Ovary (tissue), 9 donors: Measurements from ENCODE around the gene SPCS1. TPM values are rescaled to one million over a fixed set of nuclear protein-coding genes. Genes with fewer than 3 reads are reported as not detected.
A peak's percentile ranks its signal among the peaks of the same experiment; 100 is the strongest.

Source experiments
- DNase-seq, 5 donors: peaks; one replicate each; pipeline ENCODE4 v3.0.0-alpha.2; 2019 to 2020
- H3K27ac ChIP-seq, 2 donors: fragments of 200-600 bp; one replicate each; pipeline versions ENCODE4 v1.5.1 to v1.8.0; 2019 to 2022
- H3K27me3 ChIP-seq: fragments of 200-600 bp; one replicate; pipeline ENCODE4 v1.8.0; 2022
- H3K36me3 ChIP-seq: fragments of 200-600 bp; sonication (generic); one replicate; pipeline ENCODE4 v1.5.1; 2019
- H3K4me1 ChIP-seq: one replicate; pipeline ENCODE4 v1.8.1; 2013; ENCODE audit warnings: mild to moderate bottlenecking, moderate library complexity; ENCODE audit not compliant: insufficient read depth
- H3K4me3 ChIP-seq: fragments of 200-600 bp; sonication (generic); one replicate; pipeline ENCODE4 v1.5.1; 2017
- H3K9me3 ChIP-seq, 2 donors: fragments of 200-600 bp in 1 of 2; sonication (generic) in 1 of 2; one replicate each; pipeline versions ENCODE4 v1.5.1 to v1.8.1; 2013 to 2019; ENCODE audit warnings: mild to moderate bottlenecking in 1 of 2, moderate library complexity in 1 of 2
- CTCF ChIP-seq, 3 donors: fragments of 450-650 bp in 2 of 3; fragments of 200-600 bp in 1 of 3; IDR thresholded peaks; one replicate each; pipeline versions ENCODE4 v1.5.1 to v1.8.0; 2016 to 2022; ENCODE audit warnings: antibody characterized with exemption in 3 of 3, mild to moderate bottlenecking in 1 of 3
- EP300 ChIP-seq: sonication (generic); formaldehyde crosslinking; IDR thresholded peaks from one replicate; pipeline ENCODE4 v1.6.1; 2017; ENCODE audit warnings: antibody characterized with exemption
- POLR2A ChIP-seq: fragments of 450-650 bp; IDR thresholded peaks from one replicate; pipeline ENCODE4 v1.6.1; 2017; ENCODE audit warnings: antibody characterized with exemption, mild to moderate bottlenecking, moderate library complexity
- WGBS, 3 donors: extraction: QIAGEN DNeasy Blood & Tissue Kit in 1 of 3; methylation state at CpG; one replicate each; pipeline versions ENCODE4 v1.1.5 to v1.1.7; 2013 to 2017; 5-methylcytosine and 5-hydroxymethylcytosine counted together
- intact Hi-C, 4 donors: fragments of 100-400 bp; cut with DNase I; formaldehyde crosslinking; loops; one replicate each; pipeline versions ENCODE4 v1.11.0 to v1.15.1; 2022 to 2023
- polyA plus RNA-seq, 2 donors: library from polyadenylated mRNA; stranded (reverse); fragments of 200-250 nt in 1 of 2; fragments of 350-450 nt in 1 of 2; fragmentation: Illumina TruSeq in 1 of 2; extraction: RNeasy Lipid Tissue Mini Kit (QIAGEN cat#74804) in 1 of 2; gene quantifications; one replicate each; pipeline ENCODE4 v1.2.3, GENCODE V29; 2013 to 2014
- total RNA-seq, 7 donors: library from RNA; depleted of rRNA in 2 of 7; stranded (reverse); fragments of >200 nt in 2 of 7; fragmentation: NEBNext Ultra II Directional in 3 of 7; extraction: Animal tissue kit (Norgen Biotek cat#: 25700) in 3 of 7; gene quantifications; one replicate each; pipeline versions ENCODE4 v1.1.0 to v1.2.4, GENCODE V29; 2016 to 2023
- donor health status: DM: no; HTN: no; CAD: no; lungs with moderate emphysema.
- donor health status: DM: no; HTN: no; CAD: no.
- donor health status: Bipolar disorder and iron deficiency.
- donor health status: DM: yes; HTN: yes; CAD: no.
- donor health status: DM: no; HTN: no; CAD: no.
- donor health status: DM: yes; HTN: yes; CAD: no.

The SPCS1 gene
- total and polyA plus RNA-seq, 9 donors = 67.7 to 216 (median 96.6) TPM

GRCh38 chr3:52683611-52684010 lies 22.3 kb upstream of the SPCS1 start:
- no peaks in the 10 kb centered on the region for H3K9me3 ChIP-seq
- H3K36me3 ChIP-seq = no peaks in the 10 kb centered on the region
- H3K27me3 ChIP-seq = no peaks in the 10 kb centered on the region
- 63 to 71% (median 67%) methylated on average over 6 of the region's 6 CpGs for WGBS, 3 donors
- intact Hi-C loops = loop anchor here in 1 of 4 donors (10.0 kb wide), 1 partner anchor 149 kb away; the partner anchor contains the start of genes NT5DC2 and UQCC5
- peaks cover 10% of the 10 kb centered on the region for H3K4me1 ChIP-seq
- H3K27ac ChIP-seq = no peak overlapping the region
- no peak for DNase-seq
- TF ChIP-seq EP300 (no peak), CTCF (IDR thresholded peaks at IDR 0.05) (no peak), POLR2A (no peak)
- no peak overlapping the region for H3K4me3 ChIP-seq

- WGBS, 3 donors = 25 to 32% (median 26%) methylated on average over 5 of the region's 5 CpGs
- no peak for TF ChIP-seq EP300
- TF ChIP-seq POLR2A = no peak
- no peak for TF ChIP-seq CTCF (IDR thresholded peaks at IDR 0.05)
- no peak overlapping the region for H3K4me3 ChIP-seq
These were observed 21.7 kb upstream of the SPCS1 start for GRCh38 chr3:52684184-52684583.

GRCh38 chr3:52685285-52685708 lies 20.6 kb upstream of the SPCS1 start:
- Histone ChIP-seq H3K27ac (peak overlapping the region; percentile 95 to 99), H3K9me3 (no peaks in the 10 kb centered on the region), H3K4me3 (peak overlapping the region; percentile 84), H3K27me3 (no peaks in the 10 kb centered on the region), H3K36me3 (no peaks in the 10 kb centered on the region), H3K4me1 (peaks cover 10% of the 10 kb centered on the region)
- DNase-seq = peak in 1 of 5 donors; percentile 74
- WGBS, 3 donors = 0% methylated on average over 19 to 41 of the region's 41 CpGs
- intact Hi-C loops = loop anchor here in 1 of 4 donors (10.0 kb wide), 1 partner anchor 150 kb away; the partner anchor contains the start of genes NT5DC2 and UQCC5
- no peak for TF ChIP-seq POLR2A
- TF ChIP-seq EP300 = no peak
- no peak for TF ChIP-seq CTCF (IDR thresholded peaks at IDR 0.05)

More at GRCh38 chr3:52684184-52684583, 21.7 kb upstream of the SPCS1 start:
- peaks cover 10% of the 10 kb centered on the region for H3K4me1 ChIP-seq
- H3K9me3 ChIP-seq = no peaks in the 10 kb centered on the region
- intact Hi-C loops = loop anchor here in 1 of 4 donors (10.0 kb wide), 1 partner anchor 149 kb away; the partner anchor contains the start of genes NT5DC2 and UQCC5
- H3K27ac ChIP-seq = peak overlapping the region in 1 of 2 donors; percentile 12
- no peaks in the 10 kb centered on the region for H3K27me3 ChIP-seq
- DNase-seq = no peak
- no peaks in the 10 kb centered on the region for H3K36me3 ChIP-seq

GRCh38 chr3:52685709-52686691 lies 19.9 kb upstream of the SPCS1 start, which contains the start of the genes GNL3 and PBRM1:
TSS of gene GNL3 (plus strand) at chr3:52686032. CDS start at chr3:52686093, 61 bp downstream.
TSS of gene PBRM1 (minus strand) at chr3:52685913.
- Histone ChIP-seq H3K9me3 (no peaks in the 10 kb centered on the region), H3K27ac (peak within 1 kb of the TSS; percentile 95 to 99), H3K36me3 (no peaks in the 10 kb centered on the region), H3K4me3 (peak within 1 kb of the TSS; percentile 84), H3K27me3 (no peaks in the 10 kb centered on the region), H3K4me1 (peaks cover 7% of the 10 kb centered on the region)
- DNase-seq = peak; percentile 92 to 95 (median 93)
- WGBS, 3 donors = 0 to 1% (median 0%) methylated on average over 62 to 82 of the region's 82 CpGs
- intact Hi-C loops = loop anchor here in 1 of 4 donors (10.0 kb wide), 1 partner anchor 151 kb away; the partner anchor contains the start of genes NT5DC2 and UQCC5
- TF ChIP-seq EP300 (peak; percentile 36), POLR2A (peak; percentile 88), CTCF (IDR thresholded peaks at IDR 0.05) (peak in 1 of 3 donors; percentile 25)
